SK-N-MC (cell line): ENCODE measurements around the gene CLDN6.

Experiments used
- EZH2 ChIP-seq: fragments of 200-600 bp; sonication (generic); IDR thresholded peaks from one replicate; pipeline ENCODE4 v1.6.1; 2017; ENCODE audit warnings: antibody characterized with exemption
- FOXP2 ChIP-seq: optimal IDR thresholded peaks from 2 replicates; pipeline ENCODE3; 2011; ENCODE audit warnings: mild to moderate bottlenecking, moderate library complexity; ENCODE audit not compliant: insufficient read depth; ENCODE audit errors: extremely low read length, control extremely low read depth
- POLR2AphosphoS5 ChIP-seq: IDR thresholded peaks from 2 replicates; pipeline ENCODE4 v1.6.1; 2012; ENCODE audit warnings: mild to moderate bottlenecking, low read depth, low read length, borderline replicate concordance

DNA sequence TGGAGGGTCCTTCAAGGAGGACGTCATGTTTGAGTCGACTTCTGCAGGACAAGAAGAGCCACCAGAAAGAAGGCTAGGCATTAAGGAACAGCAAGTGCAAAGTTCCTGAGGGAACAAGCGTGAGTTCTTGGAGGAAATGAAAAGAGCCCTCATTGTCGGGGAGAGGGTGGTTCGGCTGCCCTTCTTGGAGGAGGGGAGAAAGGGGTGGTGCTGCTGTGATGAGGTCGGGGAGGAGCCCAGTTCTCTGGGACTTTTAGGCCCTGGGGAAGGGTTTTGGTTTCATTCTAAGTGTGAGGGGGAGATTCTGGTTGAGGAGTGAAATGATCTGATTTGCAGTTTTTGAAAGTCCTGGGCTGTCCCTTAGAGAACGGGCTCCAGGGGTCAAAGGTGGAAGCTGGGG lies 14.6 kb upstream of the CLDN6 start:
- TF ChIP-seq POLR2AphosphoS5: no peak
- TF ChIP-seq EZH2: no peak
- TF ChIP-seq FOXP2: no peak
